Breast epithelium (tissue), 4 donors: ENCODE results near the gene RAB27A. TPM values are rescaled to one million over a fixed set of nuclear protein-coding genes. Genes with fewer than 3 reads are reported as not detected.

Experiments used
- DNase-seq, 2 donors: peaks; one replicate each; pipeline ENCODE4 v3.0.0-alpha.2; 2019; ENCODE audit warnings: low spot score in 2 of 2
- H3K27ac ChIP-seq, 2 donors: fragments of 200-600 bp; sonication (generic) in 1 of 2; one replicate each; pipeline ENCODE4 v1.5.1; 2016 to 2019; ENCODE audit warnings: mild to moderate bottlenecking in 1 of 2
- H3K27me3 ChIP-seq, 2 donors: fragments of 200-600 bp; sonication (generic) in 1 of 2; one replicate each; pipeline versions ENCODE4 v1.5.1 to v1.6.0; 2017 to 2019; ENCODE audit warnings: control low read depth in 1 of 2, mild to moderate bottlenecking in 1 of 2
- H3K36me3 ChIP-seq: fragments of 200-600 bp; one replicate; pipeline ENCODE4 v1.5.1; 2019
- H3K4me1 ChIP-seq, 2 donors: fragments of 200-600 bp; sonication (generic); one replicate each; pipeline ENCODE4 v1.5.1; 2016 to 2019; ENCODE audit warnings: control low read depth in 1 of 2
- H3K4me3 ChIP-seq, 3 donors: fragments of 200-600 bp; sonication (generic); 1 replicate in 2 of 3; 2 replicates in 1 of 3; pipeline ENCODE4 v1.5.1; 2016 to 2019; ENCODE audit warnings: mild to moderate bottlenecking in 3 of 3, moderate library complexity in 2 of 3
- H3K9me3 ChIP-seq, 2 donors: fragments of 200-600 bp; sonication (generic) in 1 of 2; one replicate each; pipeline ENCODE4 v1.5.1; 2016 to 2019; ENCODE audit warnings: control low read depth in 1 of 2
- CTCF ChIP-seq, 3 donors: fragments of 450-650 bp; IDR thresholded peaks; one replicate each; pipeline ENCODE4 v1.5.1; 2016 to 2017; ENCODE audit warnings: antibody characterized with exemption in 3 of 3, mild to moderate bottlenecking in 3 of 3, moderate library complexity in 3 of 3
- POLR2A ChIP-seq: fragments of 450-650 bp; IDR thresholded peaks from one replicate; pipeline ENCODE4 v1.6.1; 2016; ENCODE audit warnings: antibody characterized with exemption, mild to moderate bottlenecking, moderate library complexity
- POLR2AphosphoS5 ChIP-seq, 3 donors: sonication (generic); formaldehyde crosslinking; IDR thresholded peaks; one replicate each; pipeline ENCODE4 v1.6.1; 2017; ENCODE audit warnings: antibody characterized with exemption in 3 of 3
- intact Hi-C: fragments of 100-400 bp; cut with DNase I; formaldehyde crosslinking; loops from one replicate; pipeline ENCODE4 v1.15.1; 2023; ENCODE audit warnings: low total_unique reads
- total RNA-seq, 3 donors: library from RNA; depleted of rRNA; stranded (reverse); fragments of >200 nt; gene quantifications; one replicate each; pipeline ENCODE4 v1.1.0, GENCODE V29; 2016

RAB27A gene
- total RNA-seq, 3 donors from 2014 or later = 7.4 to 21.3 (median 18.3) TPM

- Histone ChIP-seq H3K9me3 (no peaks in the 10 kb centered on the region), H3K4me3 (no peak overlapping the region), H3K27me3 (no peaks in the 10 kb centered on the region), H3K4me1 (no peaks in the 10 kb centered on the region), H3K27ac (no peak overlapping the region), H3K36me3 (no peaks in the 10 kb centered on the region)
- intact Hi-C loops = no loop called here
- no peak for DNase-seq
- no peak for TF ChIP-seq POLR2A
These were observed 52.1 kb downstream of the RAB27A start for GRCh38 chr15:55237219-55238130.

- no peak for DNase-seq
- Histone ChIP-seq H3K27me3 (no peaks in the 10 kb centered on the region), H3K27ac (no peak overlapping the region), H3K9me3 (no peaks in the 10 kb centered on the region), H3K4me3 (no peak overlapping the region), H3K36me3 (no peaks in the 10 kb centered on the region), H3K4me1 (no peaks in the 10 kb centered on the region)
- intact Hi-C loops = no loop called here
- no peak for TF ChIP-seq CTCF (IDR thresholded peaks at IDR 0.05)
- no peak for TF ChIP-seq POLR2A
- no peak for TF ChIP-seq POLR2AphosphoS5 (IDR thresholded peaks at IDR 0.05)
These were observed 54.0 kb downstream of the RAB27A start for GRCh38 chr15:55235546-55236036.

DNA sequence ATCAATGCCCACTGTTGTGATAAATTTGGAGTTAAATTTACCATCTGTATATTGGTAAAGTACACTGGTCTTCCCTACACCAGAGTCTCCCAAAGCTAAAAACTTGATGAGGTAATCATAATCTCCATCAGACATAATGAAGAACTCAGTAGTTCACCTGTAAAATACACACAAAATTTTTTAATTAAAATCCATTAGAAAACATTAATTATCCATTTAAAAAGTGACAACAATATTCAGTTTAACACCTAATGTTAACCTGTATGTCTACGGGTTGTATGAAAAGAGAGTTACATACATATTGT lies 54.9 kb downstream of the RAB27A start:
- no peak overlapping the region for H3K4me3 ChIP-seq
- no peaks in the 10 kb centered on the region for H3K27me3 ChIP-seq
- no peaks in the 10 kb centered on the region for H3K4me1 ChIP-seq
- no peaks in the 10 kb centered on the region for H3K9me3 ChIP-seq
- H3K36me3 ChIP-seq = no peaks in the 10 kb centered on the region
- TF ChIP-seq POLR2A (no peak), POLR2AphosphoS5 (IDR thresholded peaks at IDR 0.05) (no peak), CTCF (IDR thresholded peaks at IDR 0.05) (no peak)
- intact Hi-C loops = no loop called here
- H3K27ac ChIP-seq = no peak overlapping the region
- DNase-seq = no peak

GRCh38 chr15:55234104-55234799 lies 55.4 kb downstream of the RAB27A start:
- H3K4me1 ChIP-seq = no peaks in the 10 kb centered on the region
- no peaks in the 10 kb centered on the region for H3K36me3 ChIP-seq
- H3K27ac ChIP-seq = no peak overlapping the region
- H3K27me3 ChIP-seq = no peaks in the 10 kb centered on the region
- no peaks in the 10 kb centered on the region for H3K9me3 ChIP-seq
- no peak for DNase-seq
- no peak overlapping the region for H3K4me3 ChIP-seq
- intact Hi-C loops = no loop called here
- TF ChIP-seq CTCF (IDR thresholded peaks at IDR 0.05) (no peak), POLR2AphosphoS5 (IDR thresholded peaks at IDR 0.05) (no peak), POLR2A (no peak)

- intact Hi-C loops = no loop called here
- Histone ChIP-seq H3K4me1 (no peaks in the 10 kb centered on the region), H3K9me3 (no peaks in the 10 kb centered on the region), H3K27ac (no peak overlapping the region), H3K36me3 (no peaks in the 10 kb centered on the region), H3K4me3 (no peak overlapping the region), H3K27me3 (no peaks in the 10 kb centered on the region)
- no peak for TF ChIP-seq POLR2AphosphoS5 (IDR thresholded peaks at IDR 0.05)
- TF ChIP-seq CTCF (IDR thresholded peaks at IDR 0.05) = no peak
- no peak for TF ChIP-seq POLR2A
- no peak for DNase-seq
These were observed 58.2 kb downstream of the RAB27A start for GRCh38 chr15:55231455-55231854.
